GM11168 (cell line): ENCODE results near the gene SLC35C1.
"Not testable (repeated sequence)": the region's sequence is repeated elsewhere in the genome, so short reads cannot be mapped to it uniquely, and the experiment has no call there.

Experiments used
- in situ Hi-C: fragments of 300-500 bp; cut with MboI; formaldehyde crosslinking; loops from one replicate; pipeline ENCODE4 v1.12.0; 2022; ENCODE audit warnings: low sequenced_read_pairs; ENCODE audit not compliant: unreplicated experiment

SLC35C1 gene

GRCh38 chr11:45779602-45780001, 25.3 kb upstream of the SLC35C1 start:
- in situ Hi-C loops: no loop called here

- in situ Hi-C loops: no loop called here
These were observed 18.7 kb upstream of the SLC35C1 start for GRCh38 chr11:45786272-45786671.

GRCh38 chr11:45788887-45789286, 16.1 kb upstream of the SLC35C1 start:
- in situ Hi-C loops: no loop called here

DNA sequence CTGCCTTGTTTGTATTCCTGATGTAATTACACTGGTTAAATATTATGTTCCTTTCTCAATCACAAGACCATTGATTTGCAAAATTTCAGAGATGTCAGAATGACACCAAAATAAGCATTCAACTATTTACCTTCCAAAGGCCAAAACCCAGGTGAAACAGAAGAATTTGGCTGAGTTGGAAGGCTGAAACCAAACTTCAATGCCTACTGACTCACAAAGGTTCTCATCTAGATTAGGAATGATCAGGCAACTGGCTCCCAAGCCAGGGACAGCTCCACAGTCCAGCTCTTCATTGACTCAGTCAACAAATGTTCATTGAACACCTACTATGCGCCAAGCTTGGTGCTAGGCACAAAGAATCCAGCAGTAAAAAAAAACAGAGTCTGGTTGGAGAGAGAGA, 13.4 kb upstream of the SLC35C1 start:
- in situ Hi-C loops: no loop called here

- in situ Hi-C loops: no loop called here
These were observed 10.8 kb upstream of the SLC35C1 start for GRCh38 chr11:45794169-45794568.

GRCh38 chr11:45795379-45795778, 9.6 kb upstream of the SLC35C1 start:
- in situ Hi-C loops: no loop called here

DNA sequence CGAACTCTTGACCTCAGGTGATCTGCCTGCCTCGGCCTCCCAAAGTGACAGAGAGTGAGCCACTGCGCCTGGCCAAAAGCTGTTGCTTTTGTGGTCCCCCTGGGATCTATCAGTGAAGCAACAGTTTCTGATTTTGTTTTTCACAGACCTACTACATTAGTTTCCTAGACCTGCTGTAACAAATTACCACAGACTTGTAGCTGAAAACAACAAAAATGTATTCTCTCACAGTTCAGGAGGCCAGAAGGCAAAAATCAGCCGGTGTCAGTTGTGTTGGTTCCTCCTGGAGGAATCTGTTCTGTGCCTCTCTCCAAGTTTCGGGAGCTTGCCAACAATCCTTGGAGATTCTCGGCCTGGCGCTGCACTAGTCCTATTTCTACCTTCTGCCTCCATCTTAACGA, 8.5 kb upstream of the SLC35C1 start:
- in situ Hi-C loops: no loop called here

DNA sequence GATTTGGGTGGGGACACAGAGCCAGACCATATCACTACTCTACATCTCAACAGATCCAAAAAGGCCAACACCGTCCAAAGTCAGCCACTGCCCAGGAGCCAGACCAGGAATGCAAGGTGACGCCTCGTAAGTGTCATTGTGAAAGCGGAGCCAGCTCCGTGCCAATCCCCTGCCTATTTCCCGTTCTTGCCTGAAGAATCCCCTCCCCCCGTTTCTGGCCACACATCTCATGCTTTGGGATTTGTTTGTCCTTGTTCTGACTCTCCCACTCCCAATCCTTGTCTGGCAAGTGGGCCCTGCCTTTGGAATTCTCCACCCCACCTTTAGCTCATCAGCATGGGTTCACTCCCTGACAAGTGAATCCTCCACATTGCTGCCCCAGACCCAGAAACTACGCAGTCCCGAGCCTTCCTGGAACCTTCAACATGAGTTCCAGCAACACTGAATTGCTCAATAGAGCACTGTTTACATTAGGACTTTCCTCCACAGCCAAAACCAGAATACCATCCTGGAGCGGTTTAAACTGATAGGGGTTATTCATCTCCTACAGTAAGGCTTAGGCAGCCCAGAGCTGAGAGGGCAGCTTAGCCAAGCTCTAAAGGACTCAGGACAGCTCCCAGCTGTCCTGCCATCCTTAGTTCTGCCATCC, 6.0 kb upstream of the SLC35C1 start:
- in situ Hi-C loops: no loop called here

GRCh38 chr11:45799562-45799961, 5.4 kb upstream of the SLC35C1 start:
- in situ Hi-C loops: no loop called here

GRCh38 chr11:45800261-45800660, 4.7 kb upstream of the SLC35C1 start:
- in situ Hi-C loops: no loop called here

- in situ Hi-C loops: no loop called here
These were observed 3.1 kb upstream of the SLC35C1 start for GRCh38 chr11:45801723-45802315.

GRCh38 chr11:45802531-45803317, 2.2 kb upstream of the SLC35C1 start:
- in situ Hi-C loops: no loop called here

GRCh38 chr11:45803971-45804760, 783 bp upstream of the SLC35C1 start:
- in situ Hi-C loops: no loop called here

DNA sequence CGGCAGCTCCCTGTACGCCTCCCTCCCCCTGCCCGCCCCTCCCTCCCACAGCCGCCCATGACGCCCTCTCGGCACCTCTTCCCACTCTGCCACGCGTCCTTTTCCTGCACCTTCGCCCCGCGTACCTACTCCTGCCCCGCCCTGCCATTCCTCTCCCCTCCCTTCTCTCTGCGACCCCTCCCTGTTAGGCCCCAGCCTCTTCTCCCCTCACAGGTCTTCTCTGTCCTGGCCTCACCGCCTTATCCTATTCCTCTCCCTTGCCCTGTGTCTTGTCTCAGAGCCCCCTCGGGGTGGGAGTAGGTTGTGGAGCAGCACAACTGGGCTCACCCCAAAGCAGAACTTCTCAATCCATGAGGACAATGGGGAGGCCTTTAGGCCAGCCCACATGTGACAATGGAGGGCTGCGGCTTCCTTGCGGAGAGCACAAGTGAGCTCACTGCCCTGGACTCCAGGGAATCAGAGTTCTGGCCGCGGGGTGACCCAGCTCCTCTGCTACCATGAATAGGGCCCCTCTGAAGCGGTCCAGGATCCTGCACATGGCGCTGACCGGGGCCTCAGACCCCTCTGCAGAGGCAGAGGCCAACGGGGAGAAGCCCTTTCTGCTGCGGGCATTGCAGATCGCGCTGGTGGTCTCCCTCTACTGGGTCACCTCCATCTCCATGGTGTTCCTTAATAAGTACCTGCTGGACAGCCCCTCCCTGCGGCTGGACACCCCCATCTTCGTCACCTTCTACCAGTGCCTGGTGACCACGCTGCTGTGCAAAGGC, 539 bp downstream of the SLC35C1 start:
- in situ Hi-C loops: no loop called here

DNA sequence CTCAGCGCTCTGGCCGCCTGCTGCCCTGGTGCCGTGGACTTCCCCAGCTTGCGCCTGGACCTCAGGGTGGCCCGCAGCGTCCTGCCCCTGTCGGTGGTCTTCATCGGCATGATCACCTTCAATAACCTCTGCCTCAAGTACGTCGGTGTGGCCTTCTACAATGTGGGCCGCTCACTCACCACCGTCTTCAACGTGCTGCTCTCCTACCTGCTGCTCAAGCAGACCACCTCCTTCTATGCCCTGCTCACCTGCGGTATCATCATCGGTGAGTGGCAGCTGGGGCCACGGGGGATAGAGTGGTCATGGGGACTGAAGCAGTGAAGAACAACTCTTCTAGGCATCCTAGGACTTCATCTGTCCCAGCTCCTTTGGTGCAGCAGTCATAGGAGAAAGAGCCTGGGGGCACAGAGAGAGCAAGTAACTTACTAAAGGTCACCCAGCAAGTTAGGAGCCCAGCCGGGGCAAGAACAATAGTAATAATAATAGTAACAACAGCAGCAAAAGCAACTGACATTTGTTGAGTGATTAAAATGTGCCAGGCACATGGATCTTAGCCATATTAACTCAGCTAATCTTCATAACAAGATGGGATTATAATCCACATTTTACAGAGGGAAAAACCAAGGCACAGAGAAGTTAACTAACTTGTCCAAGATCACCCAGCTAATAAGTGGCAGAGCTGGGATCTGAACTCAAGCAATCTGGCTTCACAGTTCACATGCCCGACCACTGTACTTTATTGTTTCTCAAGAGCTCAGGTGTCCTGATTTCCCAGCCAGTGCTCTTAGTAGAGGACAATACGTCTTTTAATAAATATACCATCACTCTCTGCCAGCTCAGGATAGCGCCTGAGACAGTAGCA, 1.4 kb downstream of the SLC35C1 start:
- in situ Hi-C loops: no loop called here

DNA sequence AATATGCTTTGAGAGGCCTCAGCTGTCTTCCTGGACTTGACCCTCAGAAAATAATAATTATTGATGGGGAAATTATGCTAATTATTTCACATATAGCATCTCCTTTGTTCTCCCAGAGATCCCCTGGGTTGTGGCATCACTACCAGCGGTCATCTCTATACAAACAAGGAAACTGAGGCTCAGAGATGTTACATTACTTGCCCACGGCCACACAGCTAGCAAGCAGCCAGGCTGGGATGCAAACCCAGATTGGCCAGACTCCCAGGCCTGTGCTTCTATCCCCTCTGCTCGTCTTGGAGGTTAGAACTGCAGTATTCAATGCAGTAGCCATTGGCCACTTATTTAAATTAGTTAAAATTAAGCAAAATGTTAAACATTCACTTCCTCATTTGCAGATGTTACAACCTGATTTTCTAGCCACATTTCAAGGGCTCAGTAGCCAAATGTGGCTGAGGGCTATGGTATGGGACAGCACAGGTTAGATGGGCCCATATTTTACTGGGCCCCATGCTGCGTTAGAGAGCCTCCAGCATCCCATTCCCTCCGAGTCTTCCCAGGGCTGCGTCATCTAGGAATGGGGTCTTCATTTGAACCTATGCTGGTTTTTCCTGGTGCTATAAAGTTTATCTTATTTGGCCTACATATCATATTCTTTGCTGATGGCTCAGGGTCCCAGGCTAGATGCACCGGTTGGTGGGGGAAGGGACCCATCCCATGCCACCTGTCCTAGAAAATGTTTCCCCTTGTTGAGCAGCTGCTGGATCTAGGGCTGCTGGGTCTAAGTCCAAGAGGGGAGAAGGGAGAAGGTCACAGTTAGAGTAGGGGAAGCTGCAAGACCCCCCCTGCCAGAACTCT, 2.2 kb downstream of the SLC35C1 start:
- in situ Hi-C loops: no loop called here

- in situ Hi-C loops: no loop called here
These were observed 2.9 kb downstream of the SLC35C1 start for GRCh38 chr11:45807792-45808238.

- in situ Hi-C loops: not testable (repeated sequence)
These were observed 3.5 kb downstream of the SLC35C1 start for GRCh38 chr11:45808427-45808826.
